ENCODE results near the gene PSIP1. TPM values are rescaled to one million over a fixed set of nuclear protein-coding genes. Genes with fewer than 3 reads are reported as not detected.
A peak's percentile ranks its signal among the peaks of the same experiment; 100 is the strongest.

The PSIP1 gene
- total and polyA plus RNA-seq, 9 of the 15 experiments (the other 6 are each of a cell fraction or from before 2014, with no cell fraction given), result 18.8 to 119 (median 59.9) TPM

DNA sequence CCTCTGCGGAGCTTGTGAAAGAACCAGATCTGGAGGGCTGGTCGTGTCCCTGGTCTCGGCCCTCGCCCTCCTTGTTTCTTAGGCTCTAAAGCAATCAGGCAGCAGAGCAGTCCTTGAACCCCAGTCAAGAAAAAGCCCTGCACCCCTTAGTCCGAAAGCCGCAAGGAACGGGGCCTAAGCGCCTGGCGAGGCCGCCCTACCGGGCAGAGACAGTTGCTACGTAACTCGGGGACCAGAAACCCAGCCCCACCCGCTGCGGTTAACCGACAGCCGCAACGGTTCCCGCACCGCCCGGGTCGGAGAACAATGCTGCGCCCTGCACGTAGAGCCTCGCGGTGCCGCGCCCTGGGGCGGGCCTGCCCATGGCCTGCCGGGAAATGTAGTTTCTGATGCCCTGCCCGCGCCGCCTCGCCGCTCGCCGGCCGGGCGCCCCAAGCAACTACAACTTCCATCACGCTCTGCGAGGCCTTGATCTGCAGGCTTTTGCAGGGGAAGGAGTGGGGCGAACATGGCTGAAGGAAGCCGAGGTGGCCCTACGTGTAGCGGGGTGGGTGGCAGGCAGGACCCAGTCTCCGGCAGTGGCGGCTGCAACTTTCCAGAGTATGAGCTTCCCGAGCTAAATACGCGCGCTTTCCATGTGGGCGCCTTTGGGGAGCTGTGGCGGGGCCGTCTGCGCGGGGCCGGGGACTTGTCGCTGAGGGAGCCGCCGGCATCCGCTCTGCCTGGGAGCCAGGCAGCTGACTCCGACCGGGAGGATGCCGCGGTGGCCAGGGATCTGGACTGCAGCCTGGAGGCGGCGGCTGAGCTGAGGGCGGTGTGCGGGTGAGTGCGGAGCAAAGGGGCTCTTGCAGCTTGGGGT, 88.2 kb downstream of the PSIP1 start, which contains the start of gene SNAPC3 (continued):
- TF ChIP-seq, protein P1, sequence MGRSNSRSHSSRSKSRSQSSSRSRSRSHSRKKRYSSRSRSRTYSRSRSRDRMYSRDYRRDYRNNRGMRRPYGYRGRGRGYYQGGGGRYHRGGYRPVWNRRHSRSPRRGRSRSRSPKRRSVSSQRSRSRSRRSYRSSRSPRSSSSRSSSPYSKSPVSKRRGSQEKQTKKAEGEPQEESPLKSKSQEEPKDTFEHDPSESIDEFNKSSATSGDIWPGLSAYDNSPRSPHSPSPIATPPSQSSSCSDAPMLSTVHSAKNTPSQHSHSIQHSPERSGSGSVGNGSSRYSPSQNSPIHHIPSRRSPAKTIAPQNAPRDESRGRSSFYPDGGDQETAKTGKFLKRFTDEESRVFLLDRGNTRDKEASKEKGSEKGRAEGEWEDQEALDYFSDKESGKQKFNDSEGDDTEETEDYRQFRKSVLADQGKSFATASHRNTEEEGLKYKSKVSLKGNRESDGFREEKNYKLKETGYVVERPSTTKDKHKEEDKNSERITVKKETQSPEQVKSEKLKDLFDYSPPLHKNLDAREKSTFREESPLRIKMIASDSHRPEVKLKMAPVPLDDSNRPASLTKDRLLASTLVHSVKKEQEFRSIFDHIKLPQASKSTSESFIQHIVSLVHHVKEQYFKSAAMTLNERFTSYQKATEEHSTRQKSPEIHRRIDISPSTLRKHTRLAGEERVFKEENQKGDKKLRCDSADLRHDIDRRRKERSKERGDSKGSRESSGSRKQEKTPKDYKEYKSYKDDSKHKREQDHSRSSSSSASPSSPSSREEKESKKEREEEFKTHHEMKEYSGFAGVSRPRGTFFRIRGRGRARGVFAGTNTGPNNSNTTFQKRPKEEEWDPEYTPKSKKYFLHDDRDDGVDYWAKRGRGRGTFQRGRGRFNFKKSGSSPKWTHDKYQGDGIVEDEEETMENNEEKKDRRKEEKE (IDR thresholded peaks at IDR 0.05; ENCODE audit: borderline replicate concordance in 1 of 2, control insufficient read depth in 1 of 2, low read depth in 2 of 2, low read length in 1 of 2), result no peak
- TF ChIP-seq CHD1 (IDR thresholded peaks at IDR 0.05; ENCODE audit: low read length) (no peak), NEUROD1 (IDR thresholded peaks at IDR 0.05; ENCODE audit: borderline replicate concordance, low read depth, low read length, partially characterized antibody) (no peak), BRD9 (IDR thresholded peaks at IDR 0.05; ENCODE audit: low read depth, partially characterized antibody) (no peak), RHOXF2B (CRISPR knock-in tag; conservative IDR thresholded peaks at IDR 0.05) (no peak), MCM7 (IDR thresholded peaks at IDR 0.05) (no peak), MED1 (CRISPR knock-in tag; IDR thresholded peaks at IDR 0.05; ENCODE audit: borderline replicate concordance) (no peak), TCF7L2 (IDR thresholded peaks at IDR 0.05; ENCODE audit: low read depth, low read length) (no peak), TRIM24 (IDR thresholded peaks at IDR 0.05) (no peak), DPF2 (IDR thresholded peaks at IDR 0.05) (no peak), EP400 (IDR thresholded peaks at IDR 0.05) (peak; percentile 74; the same call in 1 of the 2 replicates)
- TF ChIP-seq, protein P2, sequence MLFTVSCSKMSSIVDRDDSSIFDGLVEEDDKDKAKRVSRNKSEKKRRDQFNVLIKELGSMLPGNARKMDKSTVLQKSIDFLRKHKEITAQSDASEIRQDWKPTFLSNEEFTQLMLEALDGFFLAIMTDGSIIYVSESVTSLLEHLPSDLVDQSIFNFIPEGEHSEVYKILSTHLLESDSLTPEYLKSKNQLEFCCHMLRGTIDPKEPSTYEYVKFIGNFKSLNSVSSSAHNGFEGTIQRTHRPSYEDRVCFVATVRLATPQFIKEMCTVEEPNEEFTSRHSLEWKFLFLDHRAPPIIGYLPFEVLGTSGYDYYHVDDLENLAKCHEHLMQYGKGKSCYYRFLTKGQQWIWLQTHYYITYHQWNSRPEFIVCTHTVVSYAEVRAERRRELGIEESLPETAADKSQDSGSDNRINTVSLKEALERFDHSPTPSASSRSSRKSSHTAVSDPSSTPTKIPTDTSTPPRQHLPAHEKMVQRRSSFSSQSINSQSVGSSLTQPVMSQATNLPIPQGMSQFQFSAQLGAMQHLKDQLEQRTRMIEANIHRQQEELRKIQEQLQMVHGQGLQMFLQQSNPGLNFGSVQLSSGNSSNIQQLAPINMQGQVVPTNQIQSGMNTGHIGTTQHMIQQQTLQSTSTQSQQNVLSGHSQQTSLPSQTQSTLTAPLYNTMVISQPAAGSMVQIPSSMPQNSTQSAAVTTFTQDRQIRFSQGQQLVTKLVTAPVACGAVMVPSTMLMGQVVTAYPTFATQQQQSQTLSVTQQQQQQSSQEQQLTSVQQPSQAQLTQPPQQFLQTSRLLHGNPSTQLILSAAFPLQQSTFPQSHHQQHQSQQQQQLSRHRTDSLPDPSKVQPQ (CRISPR knock-in tag; IDR thresholded peaks at IDR 0.05; ENCODE audit: borderline replicate concordance), result no peak
- TF ChIP-seq, protein P3, sequence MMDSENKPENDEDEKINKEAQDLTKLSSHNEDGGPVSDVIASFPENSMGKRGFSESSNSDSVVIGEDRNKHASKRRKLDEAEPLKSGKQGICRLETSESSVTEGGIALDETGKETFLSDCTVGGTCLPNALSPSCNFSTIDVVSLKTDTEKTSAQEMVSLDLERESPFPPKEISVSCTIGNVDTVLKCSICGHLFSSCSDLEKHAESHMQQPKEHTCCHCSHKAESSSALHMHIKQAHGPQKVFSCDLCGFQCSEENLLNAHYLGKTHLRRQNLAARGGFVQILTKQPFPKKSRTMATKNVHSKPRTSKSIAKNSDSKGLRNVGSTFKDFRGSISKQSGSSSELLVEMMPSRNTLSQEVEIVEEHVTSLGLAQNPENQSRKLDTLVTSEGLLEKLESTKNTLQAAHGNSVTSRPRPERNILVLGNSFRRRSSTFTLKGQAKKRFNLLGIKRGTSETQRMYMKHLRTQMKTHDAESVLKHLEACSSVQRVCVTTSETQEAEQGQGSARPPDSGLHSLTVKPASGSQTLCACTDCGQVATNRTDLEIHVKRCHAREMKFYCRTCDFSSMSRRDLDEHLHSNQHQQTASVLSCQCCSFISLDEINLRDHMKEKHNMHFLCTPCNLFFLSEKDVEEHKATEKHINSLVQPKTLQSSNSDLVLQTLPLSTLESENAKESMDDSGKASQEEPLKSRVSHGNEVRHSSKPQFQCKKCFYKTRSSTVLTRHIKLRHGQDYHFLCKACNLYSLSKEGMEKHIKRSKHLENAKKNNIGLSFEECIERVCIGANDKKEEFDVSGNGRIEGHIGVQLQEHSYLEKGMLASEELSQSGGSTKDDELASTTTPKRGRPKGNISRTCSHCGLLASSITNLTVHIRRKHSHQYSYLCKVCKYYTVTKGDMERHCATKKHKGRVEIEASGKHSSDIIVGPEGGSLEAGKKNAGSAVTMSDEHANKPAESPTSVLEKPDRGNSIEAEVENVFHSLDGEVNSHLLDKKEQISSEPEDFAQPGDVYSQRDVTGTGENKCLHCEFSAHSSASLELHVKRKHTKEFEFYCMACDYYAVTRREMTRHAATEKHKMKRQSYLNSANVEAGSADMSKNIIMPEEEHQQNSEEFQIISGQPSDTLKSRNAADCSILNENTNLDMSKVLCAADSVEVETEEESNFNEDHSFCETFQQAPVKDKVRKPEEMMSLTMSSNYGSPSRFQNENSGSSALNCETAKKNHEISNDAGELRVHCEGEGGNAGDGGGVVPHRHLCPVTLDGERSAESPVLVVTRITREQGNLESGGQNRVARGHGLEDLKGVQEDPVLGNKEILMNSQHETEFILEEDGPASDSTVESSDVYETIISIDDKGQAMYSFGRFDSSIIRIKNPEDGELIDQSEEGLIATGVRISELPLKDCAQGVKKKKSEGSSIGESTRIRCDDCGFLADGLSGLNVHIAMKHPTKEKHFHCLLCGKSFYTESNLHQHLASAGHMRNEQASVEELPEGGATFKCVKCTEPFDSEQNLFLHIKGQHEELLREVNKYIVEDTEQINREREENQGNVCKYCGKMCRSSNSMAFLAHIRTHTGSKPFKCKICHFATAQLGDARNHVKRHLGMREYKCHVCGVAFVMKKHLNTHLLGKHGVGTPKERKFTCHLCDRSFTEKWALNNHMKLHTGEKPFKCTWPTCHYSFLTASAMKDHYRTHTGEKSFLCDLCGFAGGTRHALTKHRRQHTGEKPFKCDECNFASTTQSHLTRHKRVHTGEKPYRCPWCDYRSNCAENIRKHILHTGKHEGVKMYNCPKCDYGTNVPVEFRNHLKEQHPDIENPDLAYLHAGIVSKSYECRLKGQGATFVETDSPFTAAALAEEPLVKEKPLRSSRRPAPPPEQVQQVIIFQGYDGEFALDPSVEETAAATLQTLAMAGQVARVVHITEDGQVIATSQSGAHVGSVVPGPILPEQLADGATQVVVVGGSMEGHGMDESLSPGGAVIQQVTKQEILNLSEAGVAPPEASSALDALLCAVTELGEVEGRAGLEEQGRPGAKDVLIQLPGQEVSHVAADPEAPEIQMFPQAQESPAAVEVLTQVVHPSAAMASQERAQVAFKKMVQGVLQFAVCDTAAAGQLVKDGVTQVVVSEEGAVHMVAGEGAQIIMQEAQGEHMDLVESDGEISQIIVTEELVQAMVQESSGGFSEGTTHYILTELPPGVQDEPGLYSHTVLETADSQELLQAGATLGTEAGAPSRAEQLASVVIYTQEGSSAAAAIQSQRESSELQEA (IDR thresholded peaks at IDR 0.05; ENCODE audit: low read depth), result no peak

All from K562 (cell line).